Hepatocyte (in vitro differentiated cells): ENCODE data around the gene SPSB4.

ENCODE experiments used
- CTCF ChIP-seq: fragments of 200-600 bp; sonication (generic); IDR thresholded peaks from 2 replicates; pipeline ENCODE4 v1.5.1; 2016; ENCODE audit warnings: antibody characterized with exemption, mild to moderate bottlenecking; ENCODE audit not compliant: poor library complexity
- EZH2 ChIP-seq: fragments of 200-600 bp; sonication (generic); IDR thresholded peaks from 2 replicates; pipeline ENCODE4 v1.6.1; 2016; ENCODE audit warnings: antibody characterized with exemption, mild to moderate bottlenecking, borderline replicate concordance
- EZH2phosphoT487 ChIP-seq: fragments of 200-600 bp; sonication (generic); IDR thresholded peaks from one replicate; pipeline ENCODE4 v1.6.1; 2018; ENCODE audit warnings: antibody characterized with exemption, mild to moderate bottlenecking, low read depth, moderate library complexity; ENCODE audit not compliant: unreplicated experiment, severe bottlenecking

GRCh38 chr3:141012571-141012970, 38.6 kb upstream of the SPSB4 start:
- no peak for TF ChIP-seq CTCF
- TF ChIP-seq EZH2phosphoT487: no peak
- TF ChIP-seq EZH2: no peak
